Panc1 (cell line): ENCODE data around the gene MIPEP. TPM values are rescaled to one million over a fixed set of nuclear protein-coding genes. Genes with fewer than 3 reads are reported as not detected.

Experiments used
- ATAC-seq: fragments of 200-7000 bp; cut with Tn5 transposase; 2 replicates; pipeline ENCODE4 v1.9.1; 2020; ENCODE audit warnings: mild to moderate bottlenecking, moderate library complexity
- BruUV-seq: library from RNA; stranded (reverse); fragments of 400-500 nt; replicated peaks from 2 replicates; lab custom pipeline; 2021; lab: Mats Ljungman, UMichigan
- CTCF ChIA-PET: fragments of 300-600 bp; sonication (Branson Sonifier 250); formaldehyde crosslinking; loops from one replicate; lab custom pipeline; 2022; ENCODE audit warnings: antibody characterized with exemption; lab: Charles Lee
- POLR2A ChIA-PET: fragments of 300-600 bp; sonication (Branson Sonifier 250); formaldehyde crosslinking; loops from one replicate; lab custom pipeline; 2022; ENCODE audit warnings: antibody characterized with exemption; lab: Charles Lee
- DNase-seq: peaks from one replicate; pipeline ENCODE4 v3.0.0-alpha.2; 2010; ENCODE audit warnings: low read depth, low spot score
- H3K27ac ChIP-seq: 2 replicates; pipeline ENCODE4 v1.5.1; 2011; ENCODE audit warnings: mild to moderate bottlenecking, low read length, inconsistent platforms
- H3K27me3 ChIP-seq: fragments of 200-500 bp; sonication (Bioruptor generic); 2 replicates; pipeline ENCODE4 v1.6.0; 2014; ENCODE audit warnings: low read length, inconsistent platforms; ENCODE audit not compliant: control insufficient read depth, insufficient read depth
- H3K36me3 ChIP-seq: fragments of 200-500 bp; sonication (Bioruptor generic); 2 replicates; pipeline ENCODE4 v1.5.1; 2014; ENCODE audit warnings: inconsistent platforms, mild to moderate bottlenecking, low read length, moderate library complexity; ENCODE audit not compliant: control insufficient read depth, insufficient read depth
- H3K4me1 ChIP-seq: 2 replicates; pipeline ENCODE4 v1.5.1; 2011; ENCODE audit warnings: inconsistent platforms, mild to moderate bottlenecking, low read length, moderate library complexity; ENCODE audit not compliant: control insufficient read depth, insufficient read depth
- H3K4me3 ChIP-seq, 2 experiments: 2 replicates each; pipeline ENCODE4 v1.5.1; 2011 to 2012; ENCODE audit warnings: low read depth in 2 of 2, low read length in 2 of 2, mild to moderate bottlenecking in 2 of 2, inconsistent platforms in 1 of 2, moderate library complexity in 1 of 2
- H3K9me3 ChIP-seq: fragments of 200-500 bp; sonication (Bioruptor generic); 2 replicates; pipeline ENCODE4 v1.5.1; 2014; ENCODE audit warnings: low read depth, mild to moderate bottlenecking, inconsistent platforms, low read length, moderate library complexity; ENCODE audit not compliant: control insufficient read depth, insufficient read depth
- CTCF ChIP-seq: fragments of 450-650 bp; IDR thresholded peaks from 2 replicates; pipeline ENCODE4 v1.5.1; 2017; ENCODE audit warnings: mild to moderate bottlenecking
- POLR2AphosphoS5 ChIP-seq: IDR thresholded peaks from 2 replicates; pipeline ENCODE4 v1.6.1; 2012; ENCODE audit warnings: mild to moderate bottlenecking, low read depth, low read length, moderate library complexity
- REST ChIP-seq, 2 experiments: IDR thresholded peaks; 2 replicates each; pipeline ENCODE4 v1.6.1; 2011 to 2012; ENCODE audit warnings: low read depth in 2 of 2, control low read depth in 1 of 2, low read length in 1 of 2, mild to moderate bottlenecking in 1 of 2, moderate library complexity in 1 of 2; ENCODE audit not compliant: insufficient read depth in 1 of 2
- SIN3A ChIP-seq: IDR thresholded peaks from 2 replicates; pipeline ENCODE4 v1.6.1; 2012; ENCODE audit warnings: low read depth, mild to moderate bottlenecking, low read length, moderate library complexity, borderline replicate concordance; ENCODE audit not compliant: insufficient read depth
- TCF7L2 ChIP-seq: IDR thresholded peaks from 2 replicates; pipeline ENCODE4 v1.6.1; 2011; ENCODE audit warnings: mild to moderate bottlenecking, low read depth, low read length, inconsistent platforms
- in situ Hi-C: cut with HindIII; loops from 2 replicates; pipeline ENCODE4 v1.10.0; 2016; ENCODE audit warnings: low sequenced_read_pairs, low pct_unique_long_range_greater_than_20kb
- intact Hi-C: fragments of 100-400 bp; cut with micrococcal nuclease; formaldehyde crosslinking; loops from one replicate; pipeline ENCODE4 v1.10.0; 2022; ENCODE audit not compliant: unreplicated experiment
- total RNA-seq: library from RNA; stranded (reverse); gene quantifications from one replicate; pipeline ENCODE4 v1.2.1, GENCODE V29; 2021; ENCODE audit not compliant: unreplicated experiment

Gene MIPEP
- total RNA-seq, 1 experiment from 2014 or later, result 13.8 TPM

- CTCF ChIA-PET, result no interaction called here
These were observed 101.7 kb downstream of the MIPEP start for GRCh38 chr13:23787464-23787863.

GRCh38 chr13:23786607-23787006, 102.6 kb downstream of the MIPEP start:
- TF ChIP-seq POLR2AphosphoS5 (no peak), REST (IDR thresholded peaks at IDR 0.05; ENCODE audit: insufficient read depth in 1 of 2, low read depth in 2 of 2, low read length in 1 of 2) (no peak), TCF7L2 (no peak), CTCF (no peak), SIN3A (no peak)
- BruUV-seq, result no TSS peak
- Histone ChIP-seq H3K9me3 (no peaks in the 10 kb centered on the region), H3K27me3 (no peaks in the 10 kb centered on the region), H3K36me3 (no peaks in the 10 kb centered on the region), H3K27ac (no peak overlapping the region), H3K4me3 (no peak overlapping the region), H3K4me1 (no peaks in the 10 kb centered on the region)
- CTCF ChIA-PET, result no interaction called here
- DNase-seq, result no peak
- no peak for ATAC-seq
- intact Hi-C loops, result no loop called here
- in situ Hi-C loops, result no loop called here
- POLR2A ChIA-PET, result no interaction called here

More at GRCh38 chr13:23787464-23787863, 101.7 kb downstream of the MIPEP start:
- POLR2A ChIA-PET, result no interaction called here
- Histone ChIP-seq H3K4me3 (no peak overlapping the region), H3K36me3 (no peaks in the 10 kb centered on the region), H3K27me3 (no peaks in the 10 kb centered on the region), H3K27ac (no peak overlapping the region), H3K9me3 (no peaks in the 10 kb centered on the region), H3K4me1 (no peaks in the 10 kb centered on the region)
- no TSS peak for BruUV-seq
- no peak for DNase-seq
- intact Hi-C loops (no loop called here), in situ Hi-C loops (no loop called here)
- TF ChIP-seq SIN3A (no peak), TCF7L2 (no peak), CTCF (no peak), REST (IDR thresholded peaks at IDR 0.05; ENCODE audit: insufficient read depth in 1 of 2, low read depth in 2 of 2, low read length in 1 of 2) (no peak), POLR2AphosphoS5 (no peak)
- no peak for ATAC-seq
